Activated CD4-positive, alpha-beta memory T cell treated with anti-CD3 and anti-CD28 coated beads for 36 hours (primary cell): ENCODE measurements around the gene ADAM8. TPM values are rescaled to one million over a fixed set of nuclear protein-coding genes. Genes with fewer than 3 reads are reported as not detected.

Experiments
- CTCF ChIA-PET: fragments of 350-600 bp; sonication (Branson Sonifier 250); formaldehyde crosslinking; loops from one replicate; lab custom pipeline; 2021; ENCODE audit warnings: antibody characterized with exemption, inconsistent platforms; lab: Charles Lee
- POLR2A ChIA-PET: fragments of 350-600 bp; sonication (Branson Sonifier 250); formaldehyde crosslinking; loops from one replicate; lab custom pipeline; 2021; ENCODE audit warnings: antibody characterized with exemption; lab: Charles Lee
- DNase-seq: peaks from one replicate; pipeline ENCODE4 v3.0.0-alpha.2; 2020
- H3K27ac Mint-ChIP-seq: one replicate; pipeline ENCODE4 v1.8.0; 2021; ENCODE audit warnings: mixed read lengths
- H3K27me3 Mint-ChIP-seq: one replicate; pipeline ENCODE4 v1.8.0; 2021; ENCODE audit warnings: mixed read lengths
- H3K36me3 Mint-ChIP-seq: one replicate; pipeline ENCODE4 v1.8.0; 2021; ENCODE audit warnings: mixed read lengths
- H3K4me1 Mint-ChIP-seq: one replicate; pipeline ENCODE4 v1.8.0; 2021; ENCODE audit warnings: low read depth, mixed read lengths
- H3K4me3 Mint-ChIP-seq: one replicate; pipeline ENCODE4 v1.8.0; 2021; ENCODE audit warnings: mild to moderate bottlenecking, mixed read lengths
- H3K9me3 Mint-ChIP-seq: one replicate; pipeline ENCODE4 v1.8.0; 2021; ENCODE audit warnings: mixed read lengths
- intact Hi-C: fragments of 100-400 bp; cut with micrococcal nuclease; formaldehyde crosslinking; loops from one replicate; pipeline ENCODE4 v1.15.1; 2023
- total RNA-seq, 2 experiments: library from RNA; stranded (reverse); gene quantifications; one replicate each; pipeline ENCODE4 v1.2.3, GENCODE V29; 2021

Gene ADAM8
- total RNA-seq, 2 experiments from 2014 or later = 160 to 165 TPM

GRCh38 chr10:133254421-133255120 lies 22.1 kb downstream of the ADAM8 start:
- DNase-seq = no peak
- ChIA-PET POLR2A (no interaction called here), CTCF (no interaction called here)
- Mint-ChIP-seq H3K4me3 (no peak overlapping the region), H3K36me3 (peaks cover 2% of the 10 kb centered on the region), H3K27me3 (peaks cover 3% of the 10 kb centered on the region), H3K27ac (no peak overlapping the region), H3K4me1 (peaks cover 23% of the 10 kb centered on the region), H3K9me3 (no peaks in the 10 kb centered on the region)
- intact Hi-C loops = loop anchor here (5.0 kb wide), 1 partner anchor 292 kb away; no protein-coding TSS in a partner anchor

DNA sequence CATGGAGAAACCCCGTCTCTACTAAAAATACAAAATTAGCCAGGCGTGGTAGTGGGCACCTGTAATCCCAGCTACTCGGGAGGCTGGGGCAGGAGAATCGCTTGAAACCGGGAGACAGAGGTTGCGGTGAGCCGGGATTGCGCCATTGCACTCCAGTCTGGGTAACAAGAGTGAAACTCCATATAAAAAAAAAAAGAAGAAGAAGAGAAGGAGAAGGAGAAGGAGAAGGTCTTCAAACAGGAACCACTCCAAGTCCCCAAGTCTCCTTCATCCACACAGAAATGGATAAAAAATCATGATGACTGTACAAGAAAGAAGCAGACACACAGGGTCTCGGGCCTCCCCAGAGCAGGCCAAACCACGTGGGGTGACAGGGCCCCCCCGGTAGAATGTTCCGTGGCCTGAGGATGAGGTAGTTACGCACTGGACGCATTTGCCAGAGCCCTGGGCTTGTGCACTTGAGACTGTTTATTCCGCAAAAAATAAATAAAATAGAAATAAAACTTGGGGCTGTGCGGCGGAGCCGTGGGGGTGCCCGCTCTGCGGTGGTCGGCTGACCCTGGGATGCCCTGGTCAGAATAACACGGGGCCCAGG lies 23.2 kb downstream of the ADAM8 start:
- H3K36me3 Mint-ChIP-seq = no peaks in the 10 kb centered on the region
- no peak overlapping the region for H3K27ac Mint-ChIP-seq
- no peak overlapping the region for H3K4me3 Mint-ChIP-seq
- peaks cover 15% of the 10 kb centered on the region for H3K4me1 Mint-ChIP-seq
- ChIA-PET POLR2A (no interaction called here), CTCF (no interaction called here)
- no peak for DNase-seq
- intact Hi-C loops = no loop called here
- H3K27me3 Mint-ChIP-seq = peaks cover 1% of the 10 kb centered on the region
- H3K9me3 Mint-ChIP-seq = no peaks in the 10 kb centered on the region

DNA sequence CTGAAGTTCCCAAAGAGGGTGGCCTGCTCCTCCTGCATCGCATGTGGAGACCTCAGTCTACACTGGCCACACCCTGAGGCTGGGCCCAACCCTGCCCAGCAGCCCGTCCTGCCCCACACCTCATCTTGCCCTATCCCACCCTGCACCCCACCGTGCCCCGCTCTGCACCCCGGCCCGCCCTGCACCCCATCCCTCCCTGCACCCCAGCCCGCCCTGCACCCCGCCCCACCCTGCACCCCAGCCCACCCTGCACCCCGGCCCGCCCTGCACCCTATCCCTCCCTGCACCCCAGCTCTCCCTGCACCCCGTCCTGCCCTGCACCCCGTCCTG lies 24.5 kb downstream of the ADAM8 start:
- Mint-ChIP-seq H3K9me3 (no peaks in the 10 kb centered on the region), H3K36me3 (no peaks in the 10 kb centered on the region), H3K4me3 (no peak overlapping the region), H3K4me1 (peaks cover 3% of the 10 kb centered on the region), H3K27me3 (peaks cover 1% of the 10 kb centered on the region), H3K27ac (no peak overlapping the region)
- CTCF ChIA-PET = no interaction called here
- intact Hi-C loops = no loop called here
- POLR2A ChIA-PET = no interaction called here
- DNase-seq = no peak

DNA sequence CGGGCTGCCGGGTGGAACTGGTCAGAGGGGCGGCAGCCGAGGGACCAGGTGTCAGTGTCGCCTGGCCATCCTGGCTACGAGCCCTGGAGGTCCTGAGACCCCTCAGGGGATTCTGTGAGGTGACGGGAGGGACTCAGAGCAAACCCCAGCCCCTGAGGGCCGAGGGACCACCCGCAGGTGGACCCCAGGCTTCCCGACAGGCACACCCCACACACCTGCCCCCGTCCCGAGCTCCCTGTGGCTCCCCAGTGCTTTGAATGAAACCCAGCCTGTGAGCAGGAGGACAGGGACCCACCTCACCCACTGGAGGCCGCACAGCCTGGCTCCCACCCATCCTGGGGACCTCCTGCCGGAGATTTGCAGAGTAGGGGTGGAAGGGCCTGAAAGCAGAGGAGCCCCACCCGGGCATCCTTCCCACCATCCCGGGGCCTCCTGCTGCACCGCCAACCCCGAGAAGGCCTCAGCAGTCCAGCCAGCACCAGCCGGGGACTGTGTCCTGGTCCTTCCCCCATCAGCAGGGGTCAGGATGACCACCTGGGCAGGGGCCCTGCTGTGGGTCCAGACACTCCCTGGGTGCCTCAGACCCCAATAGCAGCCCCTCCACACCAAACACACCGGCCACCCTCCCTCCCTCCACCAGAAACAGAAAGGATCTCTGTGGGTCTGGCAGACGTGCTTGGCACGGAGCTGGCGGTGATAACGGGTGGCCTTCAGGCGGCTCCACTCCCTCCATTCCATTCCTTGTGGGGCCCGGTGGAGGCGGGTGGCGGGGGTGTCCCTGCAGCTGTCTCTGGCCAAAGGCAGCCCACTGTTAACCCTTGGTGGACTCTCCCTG lies 25.1 kb downstream of the ADAM8 start:
- Mint-ChIP-seq H3K9me3 (no peaks in the 10 kb centered on the region), H3K36me3 (no peaks in the 10 kb centered on the region), H3K4me1 (no peaks in the 10 kb centered on the region), H3K4me3 (no peak overlapping the region), H3K27ac (no peak overlapping the region), H3K27me3 (peaks cover 1% of the 10 kb centered on the region)
- ChIA-PET CTCF (no interaction called here), POLR2A (no interaction called here)
- no peak for DNase-seq
- intact Hi-C loops = no loop called here

DNA sequence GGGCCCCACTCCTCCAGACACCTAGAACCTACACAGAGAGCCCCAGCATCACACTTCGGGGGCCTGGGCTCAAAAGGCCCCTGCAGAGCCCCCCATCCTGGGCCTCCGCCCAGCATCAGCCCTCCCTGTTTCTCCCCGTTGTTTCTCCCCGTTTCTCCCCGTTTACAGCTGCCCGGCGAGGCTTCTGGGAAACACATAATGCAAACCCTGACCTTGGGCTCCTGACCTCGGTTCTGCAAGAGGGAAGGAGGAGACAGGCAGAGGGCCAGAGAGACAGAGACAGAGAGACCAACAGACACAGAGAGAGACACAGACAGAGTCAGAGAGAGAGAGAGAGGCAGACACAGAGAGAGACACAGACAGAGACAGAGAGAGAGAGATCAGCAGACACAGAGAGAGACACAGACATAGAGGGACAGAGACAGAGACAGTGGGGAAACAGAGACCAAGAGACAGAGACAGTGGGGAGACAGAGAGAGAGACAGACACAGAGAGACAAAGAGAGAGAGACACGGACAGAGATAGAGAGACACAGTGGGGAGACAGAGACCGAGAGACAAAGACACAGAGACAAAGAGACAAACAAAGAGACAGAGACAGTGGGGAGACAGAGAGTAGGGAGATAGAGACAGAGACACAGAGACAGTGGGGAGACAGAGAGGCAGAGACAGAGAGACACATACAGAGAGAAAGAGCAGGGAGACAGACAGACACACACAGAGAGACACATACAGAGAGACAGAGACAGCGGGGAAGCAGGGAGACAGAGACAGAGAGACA lies 26.5 kb downstream of the ADAM8 start:
- ChIA-PET CTCF (no interaction called here), POLR2A (no interaction called here)
- H3K4me3 Mint-ChIP-seq = no peak overlapping the region
- no peaks in the 10 kb centered on the region for H3K4me1 Mint-ChIP-seq
- H3K27ac Mint-ChIP-seq = no peak overlapping the region
- no peak for DNase-seq
- H3K27me3 Mint-ChIP-seq = peaks cover 1% of the 10 kb centered on the region
- no peaks in the 10 kb centered on the region for H3K36me3 Mint-ChIP-seq
- intact Hi-C loops = no loop called here
- H3K9me3 Mint-ChIP-seq = no peaks in the 10 kb centered on the region

DNA sequence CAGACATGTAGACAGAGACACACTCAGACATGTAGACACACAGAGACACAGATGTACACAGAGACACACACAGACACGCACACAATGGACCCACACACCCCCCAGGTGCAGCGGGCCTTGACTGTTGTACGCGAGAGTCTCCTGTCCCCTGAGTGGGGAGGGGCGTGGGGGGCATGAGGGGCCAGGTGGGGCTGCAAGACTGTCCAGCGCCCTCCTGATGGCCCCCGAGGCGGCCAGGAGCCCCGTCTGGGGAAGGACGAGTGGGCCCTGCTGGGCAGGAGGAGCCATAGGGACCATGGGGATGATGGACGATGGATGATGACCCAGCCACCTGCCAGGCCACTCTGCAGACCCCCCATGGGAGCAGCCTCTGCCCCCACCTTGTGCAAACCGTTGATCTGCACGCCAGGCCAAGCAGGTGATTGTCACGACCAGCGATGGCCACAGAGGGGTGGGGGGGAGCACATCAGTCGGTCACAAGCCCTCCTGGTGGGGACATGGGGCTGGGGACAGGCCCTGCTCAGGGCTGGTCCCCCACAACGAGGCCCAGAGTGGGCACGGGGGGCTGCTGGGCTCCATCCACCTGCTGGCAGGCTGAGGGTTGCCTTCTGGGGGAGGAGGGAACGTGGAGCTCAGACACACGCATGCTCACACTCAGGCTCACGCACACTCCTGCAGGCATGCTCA lies 27.4 kb downstream of the ADAM8 start:
- Mint-ChIP-seq H3K9me3 (no peaks in the 10 kb centered on the region), H3K27me3 (peaks cover 1% of the 10 kb centered on the region), H3K27ac (no peak overlapping the region), H3K36me3 (no peaks in the 10 kb centered on the region), H3K4me3 (no peak overlapping the region), H3K4me1 (no peaks in the 10 kb centered on the region)
- CTCF ChIA-PET = no interaction called here
- no peak for DNase-seq
- intact Hi-C loops = no loop called here
- POLR2A ChIA-PET = no interaction called here

DNA sequence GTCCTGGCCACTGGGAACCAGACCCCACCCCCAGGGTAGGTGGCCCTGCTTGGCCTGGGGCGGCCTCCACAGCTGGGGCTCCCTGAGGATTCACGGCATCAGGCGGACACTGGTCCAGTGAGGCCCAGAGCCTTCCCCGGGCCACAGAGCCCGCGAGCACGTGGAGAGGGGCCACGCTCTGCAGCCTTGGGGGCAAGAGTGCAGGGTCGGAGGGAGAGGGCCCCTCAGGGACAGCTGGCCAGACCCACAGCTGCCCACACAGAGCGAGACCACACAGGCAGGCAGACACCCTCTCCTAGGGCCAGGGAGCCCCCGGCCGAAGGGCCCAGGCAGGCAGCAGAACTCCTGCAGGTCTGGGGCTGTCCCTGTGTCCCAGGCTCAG lies 28.3 kb downstream of the ADAM8 start:
- Mint-ChIP-seq H3K4me3 (no peak overlapping the region), H3K27me3 (peaks cover 1% of the 10 kb centered on the region), H3K4me1 (no peaks in the 10 kb centered on the region), H3K27ac (no peak overlapping the region), H3K9me3 (no peaks in the 10 kb centered on the region), H3K36me3 (no peaks in the 10 kb centered on the region)
- ChIA-PET CTCF (no interaction called here), POLR2A (no interaction called here)
- no peak for DNase-seq
- intact Hi-C loops = no loop called here

DNA sequence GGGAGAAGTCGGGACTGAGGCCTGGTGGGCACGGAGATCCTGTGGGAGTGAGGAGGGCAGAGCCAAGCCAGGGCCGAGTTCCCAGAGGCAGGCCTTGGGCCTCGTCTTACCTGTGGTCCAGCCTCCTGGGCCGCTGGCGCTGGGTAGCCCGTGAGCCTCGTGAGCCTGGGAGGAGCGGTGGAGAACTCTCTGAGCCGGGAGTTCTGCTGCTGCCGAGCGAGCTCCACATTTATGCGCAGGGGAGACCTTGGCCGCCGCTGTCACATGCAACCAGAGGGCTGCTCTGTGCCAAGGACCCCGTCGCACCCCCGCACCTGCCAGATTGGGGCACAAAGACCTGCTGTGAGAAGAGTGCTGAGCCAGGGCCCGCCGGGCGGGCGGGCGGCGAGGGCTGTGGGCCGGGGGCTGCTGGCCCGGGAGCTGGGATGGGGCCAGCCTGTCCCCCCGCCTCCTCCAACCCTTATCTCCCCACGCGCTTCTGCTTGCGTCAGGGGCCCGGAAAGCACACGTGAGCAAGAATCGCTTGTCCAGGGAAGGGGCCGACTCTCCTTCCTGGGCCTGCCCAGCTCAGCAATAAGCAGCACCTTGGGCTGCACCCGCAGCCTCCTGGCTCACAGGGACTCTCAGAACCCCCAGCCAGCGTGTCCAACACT lies 28.9 kb downstream of the ADAM8 start:
- peaks cover 6% of the 10 kb centered on the region for H3K27me3 Mint-ChIP-seq
- H3K27ac Mint-ChIP-seq = no peak overlapping the region
- intact Hi-C loops = no loop called here
- ChIA-PET POLR2A (no interaction called here), CTCF (no interaction called here)
- no peaks in the 10 kb centered on the region for H3K9me3 Mint-ChIP-seq
- no peaks in the 10 kb centered on the region for H3K4me1 Mint-ChIP-seq
- no peak overlapping the region for H3K4me3 Mint-ChIP-seq
- no peaks in the 10 kb centered on the region for H3K36me3 Mint-ChIP-seq
- no peak for DNase-seq

GRCh38 chr10:133246236-133246626 lies 30.4 kb downstream of the ADAM8 start:
- Mint-ChIP-seq H3K27ac (no peak overlapping the region), H3K4me1 (peaks cover 11% of the 10 kb centered on the region), H3K9me3 (no peaks in the 10 kb centered on the region), H3K36me3 (no peaks in the 10 kb centered on the region), H3K4me3 (no peak overlapping the region), H3K27me3 (peaks cover 17% of the 10 kb centered on the region)
- POLR2A ChIA-PET = no interaction called here
- intact Hi-C loops = no loop called here
- CTCF ChIA-PET = no interaction called here
- DNase-seq = no peak

DNA sequence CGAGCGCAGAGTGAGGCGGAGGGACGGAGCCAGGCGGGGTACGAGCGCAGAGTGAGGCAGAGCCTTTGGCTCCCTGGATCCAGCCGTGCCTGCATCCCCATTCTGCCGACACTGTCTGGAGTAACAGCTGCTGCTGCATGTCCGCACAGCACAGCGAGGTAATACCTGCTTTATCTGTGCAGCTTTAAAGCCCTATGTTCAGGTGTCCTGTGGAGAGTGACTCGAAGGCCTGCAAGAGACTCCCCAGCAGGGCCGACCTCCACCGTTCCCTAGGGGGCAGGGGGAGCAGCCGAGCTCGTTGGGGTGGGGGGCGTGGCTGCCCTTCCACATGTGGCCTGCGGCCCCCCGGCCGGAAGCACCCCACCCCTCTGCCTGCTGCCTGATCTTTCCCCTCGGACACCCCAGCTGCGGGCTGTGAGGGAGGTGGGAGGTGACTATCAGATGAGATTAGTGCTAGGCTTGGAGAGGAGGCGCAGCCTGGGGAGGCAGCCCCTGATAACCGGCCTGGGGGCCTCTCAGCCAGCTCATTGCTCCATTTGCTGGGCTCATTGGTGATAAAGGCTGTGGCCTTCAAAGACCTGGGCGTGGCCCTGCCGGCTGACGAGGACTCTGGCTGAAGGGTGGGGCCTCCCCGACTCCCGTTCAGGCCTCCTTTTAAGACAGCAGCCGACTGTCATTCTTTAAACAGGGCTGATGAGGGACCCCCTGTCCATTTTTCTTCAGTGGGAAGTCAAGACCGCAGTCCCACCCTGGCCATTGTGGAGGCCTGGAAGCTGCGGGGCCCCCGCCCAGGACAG lies 31.0 kb downstream of the ADAM8 start:
- no peaks in the 10 kb centered on the region for H3K36me3 Mint-ChIP-seq
- intact Hi-C loops = no loop called here
- no peak for DNase-seq
- H3K27ac Mint-ChIP-seq = no peak overlapping the region
- ChIA-PET POLR2A (no interaction called here), CTCF (interaction anchor here (0.6 kb wide), 1 partner anchor 102 kb away, joined by 3 read pairs; no protein-coding TSS in a partner anchor)
- H3K4me3 Mint-ChIP-seq = no peak overlapping the region
- peaks cover 22% of the 10 kb centered on the region for H3K27me3 Mint-ChIP-seq
- no peaks in the 10 kb centered on the region for H3K9me3 Mint-ChIP-seq
- peaks cover 17% of the 10 kb centered on the region for H3K4me1 Mint-ChIP-seq

GRCh38 chr10:133243593-133243992 lies 33.1 kb downstream of the ADAM8 start:
- CTCF ChIA-PET = interaction anchor here (2.6 kb wide), 1 partner anchor 100 kb away, joined by 8 read pairs; no protein-coding TSS in a partner anchor
- intact Hi-C loops = no loop called here

More at GRCh38 chr10:133243593-133243992, 33.1 kb downstream of the ADAM8 start:
- H3K9me3 Mint-ChIP-seq = no peaks in the 10 kb centered on the region
- H3K27ac Mint-ChIP-seq = no peak overlapping the region
- H3K4me1 Mint-ChIP-seq = peaks cover 17% of the 10 kb centered on the region
- H3K27me3 Mint-ChIP-seq = peaks cover 34% of the 10 kb centered on the region
- no peak overlapping the region for H3K4me3 Mint-ChIP-seq
- POLR2A ChIA-PET = no interaction called here
- H3K36me3 Mint-ChIP-seq = no peaks in the 10 kb centered on the region
- DNase-seq = no peak
